HepG2 (cell line): Measurements from ENCODE around the gene PPP2R2B. TPM values are rescaled to one million over a fixed set of nuclear protein-coding genes. Genes with fewer than 3 reads are reported as not detected.

Experiments
- ATAC-seq: fragments of 200-7000 bp; cut with Tn5 transposase; 3 replicates; pipeline ENCODE4 v1.9.1; 2020; ENCODE audit warnings: mild to moderate bottlenecking, moderate library complexity
- BruUV-seq: library from RNA; stranded (reverse); fragments of 400-500 nt; replicated peaks from 2 replicates; lab custom pipeline; 2021; lab: Mats Ljungman, UMichigan
- CTCF ChIA-PET: fragments of 300-600 bp; formaldehyde crosslinking; extraction: SDS; loops from one replicate; lab custom pipeline; 2021; ENCODE audit warnings: low total read pairs, inconsistent platforms, low intra/inter-chr PET ratio; lab: Yijun Ruan, JAX
- POLR2A ChIA-PET: fragments of 350-600 bp; sonication (Branson Sonifier 250); formaldehyde crosslinking; loops from one replicate; lab custom pipeline; 2020; ENCODE audit warnings: antibody characterized with exemption, inconsistent platforms; lab: Yijun Ruan, JAX
- DNase-seq: peaks from one replicate; pipeline ENCODE4 v3.0.0-alpha.2; 2015; ENCODE audit warnings: low spot score
- FAIRE-seq: peaks from 3 replicates; lab custom pipeline; 2011; peaks lifted over from hg19 to GRCh38; lab: Jason Lieb, UNC
- H2AFZ ChIP-seq: one replicate; pipeline ENCODE4 v1.6.1; 2011; ENCODE audit warnings: low read length, inconsistent platforms
- H3K27ac ChIP-seq: fragments of 300-600 bp; 3 replicates; pipeline ENCODE4 v1.8.0; 2011; ENCODE audit warnings: mixed run types, mild to moderate bottlenecking, mixed read lengths, low read length, inconsistent platforms; ENCODE audit not compliant: insufficient read depth; ENCODE audit errors: extremely low read length
- H3K27me3 ChIP-seq, 2 experiments: fragments of 200-600 bp in 1 of 2; 2 replicates in 1 of 2; 3 replicates in 1 of 2; pipeline versions ENCODE4 v1.6.0 to v1.8.0; 2011; ENCODE audit warnings: low read length in 2 of 2, mild to moderate bottlenecking in 2 of 2, moderate library complexity in 2 of 2, inconsistent platforms in 1 of 2; ENCODE audit not compliant: insufficient read depth in 2 of 2, control insufficient read depth in 1 of 2
- H3K36me3 ChIP-seq, 2 experiments: fragments of 200-600 bp in 1 of 2; replicated peaks in 1 of 2; 2 replicates in 1 of 2; 3 replicates in 1 of 2; pipeline versions ENCODE4 v1.5.1 to v1.8.0; 2011; ENCODE audit warnings: low read length in 2 of 2, inconsistent platforms in 1 of 2; ENCODE audit not compliant: insufficient read depth in 2 of 2, control insufficient read depth in 1 of 2
- H3K4me1 ChIP-seq: 2 replicates; pipeline ENCODE4 v1.5.1; 2012; ENCODE audit warnings: low read length, inconsistent platforms; ENCODE audit not compliant: insufficient read depth
- H3K4me2 ChIP-seq: 2 replicates; pipeline ENCODE4 v1.6.0; 2011; ENCODE audit warnings: low read depth, low read length, inconsistent platforms
- H3K4me3 ChIP-seq, 3 experiments: fragments of 200-600 bp in 1 of 3; sonication (generic), shearing (Covaris generic) in 1 of 3; replicated peaks in 1 of 3; 2 replicates each; pipeline ENCODE4 v1.5.1; 2011 to 2016; ENCODE audit warnings: low read length in 3 of 3, inconsistent platforms in 2 of 3, low read depth in 2 of 3, mild to moderate bottlenecking in 2 of 3, control low read depth in 1 of 3, mixed read lengths in 1 of 3; ENCODE audit not compliant: insufficient read depth in 1 of 3
- H3K79me2 ChIP-seq: one replicate; pipeline ENCODE4 v1.6.1; 2011; ENCODE audit warnings: low read length, inconsistent platforms; ENCODE audit not compliant: insufficient read depth
- H3K9ac ChIP-seq: 2 replicates; pipeline ENCODE4 v1.6.0; 2011; ENCODE audit warnings: mild to moderate bottlenecking, low read depth, low read length, inconsistent platforms; ENCODE audit not compliant: insufficient read depth
- H3K9me3 ChIP-seq: 2 replicates; pipeline ENCODE4 v1.5.1; 2012; ENCODE audit warnings: mild to moderate bottlenecking, low read length
- H4K20me1 ChIP-seq: 2 replicates; pipeline ENCODE4 v1.6.0; 2011; ENCODE audit warnings: inconsistent platforms, mild to moderate bottlenecking, low read length, moderate library complexity; ENCODE audit not compliant: insufficient read depth
- EHMT2 ChIP-seq: fragments of 200-600 bp; sonication (generic); IDR thresholded peaks from 2 replicates; pipeline ENCODE4 v1.7.0; 2017; ENCODE audit warnings: antibody characterized with exemption, low read depth, low read length, borderline replicate concordance
- ETV6 ChIP-seq: sonication (generic); formaldehyde crosslinking; conservative IDR thresholded peaks from 2 replicates; pipeline ENCODE4 v1.4.0; 2020; ENCODE audit warnings: missing genetic modification reagents
- GATAD2A ChIP-seq: IDR thresholded peaks from 2 replicates; pipeline ENCODE4 v1.6.1; 2016
- KDM6A ChIP-seq: IDR thresholded peaks from 2 replicates; pipeline ENCODE4 v1.6.1; 2016; ENCODE audit warnings: low read depth
- MTF2 ChIP-seq: sonication (generic); formaldehyde crosslinking; IDR thresholded peaks from 2 replicates; pipeline ENCODE4 v1.5.0; 2020; ENCODE audit warnings: missing genetic modification reagents, borderline replicate concordance
- NFE2L2 ChIP-seq: fragments of 150-350 bp; IDR thresholded peaks from 2 replicates; pipeline ENCODE4 v1.6.1; 2014; ENCODE audit warnings: low read length
- NFRKB ChIP-seq: fragments of 450-650 bp; IDR thresholded peaks from 2 replicates; pipeline ENCODE4 v1.6.1; 2017
- NR2F6 ChIP-seq, 2 experiments: IDR thresholded peaks; 2 replicates each; pipeline ENCODE4 v1.6.1; 2016; ENCODE audit warnings: antibody characterized with exemption in 1 of 2, mild to moderate bottlenecking in 1 of 2
- PCBP1 ChIP-seq: fragments of 200-400 bp; formaldehyde crosslinking; IDR thresholded peaks from 2 replicates; pipeline ENCODE4 v1.6.1; 2017; ENCODE audit warnings: mild to moderate bottlenecking, low read depth, low read length, borderline replicate concordance
- RBM22 ChIP-seq: fragments of 200-400 bp; formaldehyde crosslinking; optimal IDR thresholded peaks from 2 replicates; pipeline ENCODE3; 2017; ENCODE audit warnings: mild to moderate bottlenecking, low read length, moderate library complexity
- SMAD3 ChIP-seq: sonication (generic); formaldehyde crosslinking; IDR thresholded peaks from 2 replicates; pipeline ENCODE4 v1.4.0; 2020; ENCODE audit warnings: missing genetic modification reagents
- TAF1 ChIP-seq: sonication (generic); formaldehyde crosslinking; IDR thresholded peaks from 2 replicates; pipeline ENCODE4 v1.4.0; 2020; ENCODE audit warnings: missing genetic modification reagents
- ZBTB1 ChIP-seq: sonication (generic); formaldehyde crosslinking; IDR thresholded peaks from 2 replicates; pipeline ENCODE4 v1.4.0; 2020; ENCODE audit warnings: missing genetic modification reagents, borderline replicate concordance
- ZKSCAN1 ChIP-seq: fragments of 150-350 bp; IDR thresholded peaks from 2 replicates; pipeline ENCODE4 v1.6.1; 2014; ENCODE audit warnings: low read length
- ZNF850 ChIP-seq: sonication (generic); formaldehyde crosslinking; conservative IDR thresholded peaks from 2 replicates; pipeline ENCODE4 v1.9.0; 2021; ENCODE audit warnings: mild to moderate bottlenecking, missing genetic modification reagents
- WGBS: methylation state at CpG from one replicate; pipeline ENCODE4 v1.1.6; 2017; ENCODE audit warnings: low lambda C conversion rate; 5-methylcytosine and 5-hydroxymethylcytosine counted together
- in situ Hi-C: cut with HindIII; loops from 2 replicates; pipeline ENCODE4 v1.10.0; 2017; ENCODE audit warnings: low pct_unique_long_range_greater_than_20kb; ENCODE audit not compliant: extremely low pct_ligation_motif_present
- intact Hi-C: fragments of 100-400 bp; cut with micrococcal nuclease; formaldehyde crosslinking; loops from one replicate; pipeline ENCODE4 v1.10.0; 2022; ENCODE audit not compliant: unreplicated experiment
- polyA plus RNA-seq, 8 experiments: library from polyadenylated mRNA; depleted of rRNA in 3 of 8; stranded (reverse) in 7 of 8; unstranded in 1 of 8; fragments of >200 nt; fragmentation: Illumina TruSeq in 4 of 8; extraction: Trizol in 4 of 8; gene quantifications; 2 replicates each; pipeline versions ENCODE4 v1.2.1 to v1.2.3, GENCODE V29; 2011 to 2016; ENCODE audit warnings: low read depth in 4 of 8, missing spikeins in 1 of 8, mixed read lengths in 1 of 8; ENCODE audit not compliant: insufficient read depth in 1 of 8
- total RNA-seq, 5 experiments: library from RNA; depleted of rRNA; stranded (reverse); fragments of >200 nt; fragmentation: Illumina TruSeq; extraction: Trizol; gene quantifications; 2 replicates each; pipeline ENCODE4 v1.2.3, GENCODE V29; 2016; ENCODE audit warnings: low read depth in 1 of 5
- TF ChIP-seq, protein P1 (sequence below): sonication (generic); formaldehyde crosslinking; IDR thresholded peaks from 2 replicates; pipeline ENCODE4 v1.4.0; 2020; ENCODE audit warnings: missing genetic modification reagents
- TF ChIP-seq, protein P2 (sequence below): sonication (generic); formaldehyde crosslinking; IDR thresholded peaks from 2 replicates; pipeline ENCODE4 v1.4.0; 2020; ENCODE audit warnings: mild to moderate bottlenecking, low read depth, missing genetic modification reagents
- TF ChIP-seq, protein P3 (sequence below): sonication (generic); formaldehyde crosslinking; IDR thresholded peaks from 2 replicates; pipeline ENCODE4 v1.4.0; 2020; ENCODE audit warnings: missing genetic modification reagents

Gene PPP2R2B
- total and polyA plus RNA-seq, 2 of the 13 experiments (the other 11 are each of a cell fraction or from before 2014, with no cell fraction given) = not detected

DNA sequence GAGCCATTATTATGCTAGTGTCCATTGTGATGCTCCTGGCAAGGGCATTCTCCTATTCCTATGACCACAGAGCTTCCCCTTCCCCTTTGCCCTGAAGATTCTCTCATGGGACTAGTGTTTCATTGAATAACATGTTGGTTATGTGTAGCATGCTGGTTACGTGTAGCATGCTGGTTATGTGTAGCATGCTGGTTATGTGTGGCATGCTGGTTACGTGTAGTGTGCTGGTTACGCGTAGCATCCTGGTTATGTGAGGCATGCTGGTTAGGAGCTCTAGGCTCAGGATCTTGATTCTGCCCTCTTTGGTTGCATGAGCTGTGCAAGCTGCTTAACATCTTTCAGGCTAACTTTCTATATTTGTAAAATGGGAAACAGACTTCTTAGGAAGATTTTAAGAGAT, 316.1 kb downstream of the PPP2R2B start:
- ATAC-seq (no peak), FAIRE-seq (no peak), DNase-seq (no peak)
- Histone ChIP-seq H3K9ac (no peak overlapping the region), H3K27ac (no peak overlapping the region), H4K20me1 (no peaks in the 10 kb centered on the region), H3K27me3 (no peaks in the 10 kb centered on the region), H3K9me3 (no peaks in the 10 kb centered on the region), H3K4me2 (no peak overlapping the region), H3K4me3 (no peak overlapping the region), H3K4me1 (no peaks in the 10 kb centered on the region), H2AFZ (no peak overlapping the region), H3K79me2 (no peaks in the 10 kb centered on the region), H3K36me3 (no peaks in the 10 kb centered on the region)
- intact Hi-C loops = no loop called here
- in situ Hi-C loops = no loop called here
- BruUV-seq = no TSS peak
- TF ChIP-seq, protein P1, sequence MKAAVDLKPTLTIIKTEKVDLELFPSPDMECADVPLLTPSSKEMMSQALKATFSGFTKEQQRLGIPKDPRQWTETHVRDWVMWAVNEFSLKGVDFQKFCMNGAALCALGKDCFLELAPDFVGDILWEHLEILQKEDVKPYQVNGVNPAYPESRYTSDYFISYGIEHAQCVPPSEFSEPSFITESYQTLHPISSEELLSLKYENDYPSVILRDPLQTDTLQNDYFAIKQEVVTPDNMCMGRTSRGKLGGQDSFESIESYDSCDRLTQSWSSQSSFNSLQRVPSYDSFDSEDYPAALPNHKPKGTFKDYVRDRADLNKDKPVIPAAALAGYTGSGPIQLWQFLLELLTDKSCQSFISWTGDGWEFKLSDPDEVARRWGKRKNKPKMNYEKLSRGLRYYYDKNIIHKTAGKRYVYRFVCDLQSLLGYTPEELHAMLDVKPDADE (CRISPR knock-in tag) = no peak
- TF ChIP-seq SMAD3 (CRISPR knock-in tag) = no peak
- CTCF ChIA-PET = no interaction called here
- POLR2A ChIA-PET = no interaction called here
- WGBS = 67% methylated on average over 4 of the region's 4 CpGs

DNA sequence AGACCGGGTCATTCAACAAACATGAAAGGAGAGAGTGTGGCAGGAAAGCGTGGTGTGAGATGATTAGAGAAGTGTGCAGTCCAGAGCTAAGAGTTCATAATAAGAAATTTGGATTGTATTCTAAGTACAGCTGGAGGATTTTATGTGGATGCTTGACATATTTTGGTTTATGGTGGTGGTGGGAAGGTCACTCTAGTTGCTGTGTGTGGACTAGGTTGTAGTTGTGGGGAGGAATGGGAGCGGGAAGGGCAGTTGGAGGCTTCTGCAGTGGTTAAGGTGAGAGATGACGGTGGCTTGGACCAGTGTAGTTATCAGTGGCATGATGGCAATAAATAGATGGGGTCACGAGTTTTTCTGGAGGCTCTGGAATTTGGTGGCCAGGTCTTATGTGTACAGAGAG, 316.8 kb downstream of the PPP2R2B start:
- DNase-seq (no peak), ATAC-seq (no peak), FAIRE-seq (no peak)
- Histone ChIP-seq H3K36me3 (no peaks in the 10 kb centered on the region), H3K9ac (no peak overlapping the region), H3K4me3 (no peak overlapping the region), H4K20me1 (no peaks in the 10 kb centered on the region), H2AFZ (no peak overlapping the region), H3K27me3 (no peaks in the 10 kb centered on the region), H3K9me3 (no peaks in the 10 kb centered on the region), H3K79me2 (no peaks in the 10 kb centered on the region), H3K4me2 (no peak overlapping the region), H3K4me1 (no peaks in the 10 kb centered on the region), H3K27ac (no peak overlapping the region)
- 3% methylated on average over 5 of the region's 5 CpGs for WGBS
- intact Hi-C loops (no loop called here), in situ Hi-C loops (no loop called here)
- CTCF ChIA-PET = no interaction called here
- no TSS peak for BruUV-seq
- TF ChIP-seq PCBP1 = no peak
- TF ChIP-seq EHMT2 = no peak
- no peak for TF ChIP-seq ZBTB1 (CRISPR knock-in tag)
- TF ChIP-seq GATAD2A (CRISPR knock-in tag) = no peak
- TF ChIP-seq NFE2L2 = no peak
- TF ChIP-seq TAF1 (CRISPR knock-in tag) = no peak
- no peak for TF ChIP-seq KDM6A (CRISPR knock-in tag)
- no peak for TF ChIP-seq ZKSCAN1
- TF ChIP-seq NFRKB = no peak
- TF ChIP-seq ETV6 (CRISPR knock-in tag) = no peak
- no peak for TF ChIP-seq ZNF850 (CRISPR knock-in tag)
- no peak for TF ChIP-seq RBM22
- no peak for TF ChIP-seq MTF2 (CRISPR knock-in tag)
- TF ChIP-seq, protein P2, sequence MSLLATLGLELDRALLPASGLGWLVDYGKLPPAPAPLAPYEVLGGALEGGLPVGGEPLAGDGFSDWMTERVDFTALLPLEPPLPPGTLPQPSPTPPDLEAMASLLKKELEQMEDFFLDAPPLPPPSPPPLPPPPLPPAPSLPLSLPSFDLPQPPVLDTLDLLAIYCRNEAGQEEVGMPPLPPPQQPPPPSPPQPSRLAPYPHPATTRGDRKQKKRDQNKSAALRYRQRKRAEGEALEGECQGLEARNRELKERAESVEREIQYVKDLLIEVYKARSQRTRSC (CRISPR knock-in tag) = no peak
- TF ChIP-seq, protein P3, sequence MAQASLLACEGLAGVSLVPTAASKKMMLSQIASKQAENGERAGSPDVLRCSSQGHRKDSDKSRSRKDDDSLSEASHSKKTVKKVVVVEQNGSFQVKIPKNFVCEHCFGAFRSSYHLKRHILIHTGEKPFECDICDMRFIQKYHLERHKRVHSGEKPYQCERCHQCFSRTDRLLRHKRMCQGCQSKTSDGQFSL = no peak
- TF ChIP-seq NR2F6 (IDR thresholded peaks at IDR 0.05) = no peak
- no peak for TF ChIP-seq NR2F6 (CRISPR knock-in tag; IDR thresholded peaks at IDR 0.05)
- POLR2A ChIA-PET = no interaction called here
